Upper lobe of right lung (tissue), 1 donor: ENCODE data around the gene BBC3. TPM values are rescaled to one million over a fixed set of nuclear protein-coding genes. Genes with fewer than 3 reads are reported as not detected.

Experiments used
- ATAC-seq: fragments of 200-7000 bp; cut with Tn5 transposase; one replicate; pipeline ENCODE4 v1.9.1; 2020; ENCODE audit warnings: mild to moderate bottlenecking, moderate library complexity
- DNase-seq: peaks from one replicate; pipeline ENCODE4 v3.0.0-alpha.2; 2020
- H3K27ac ChIP-seq: fragments of 200-600 bp; one replicate; pipeline ENCODE4 v1.8.0; 2022
- H3K27me3 ChIP-seq: fragments of 200-600 bp; one replicate; pipeline ENCODE4 v1.8.0; 2022; ENCODE audit warnings: mild to moderate bottlenecking
- H3K36me3 ChIP-seq: fragments of 200-600 bp; one replicate; pipeline ENCODE4 v1.8.0; 2022
- H3K4me1 ChIP-seq: fragments of 200-600 bp; one replicate; pipeline ENCODE4 v1.8.0; 2022
- H3K4me3 ChIP-seq: fragments of 200-600 bp; one replicate; pipeline ENCODE4 v1.8.0; 2022; ENCODE audit warnings: mild to moderate bottlenecking
- H3K9me3 ChIP-seq: fragments of 200-600 bp; one replicate; pipeline ENCODE4 v1.8.0; 2022
- intact Hi-C: fragments of 100-400 bp; cut with DNase I; formaldehyde crosslinking; loops from one replicate; pipeline ENCODE4 v1.11.0; 2022
- total RNA-seq: library from RNA; stranded (reverse); fragmentation: NEBNext Ultra II Directional; extraction: Animal tissue kit (Norgen Biotek cat#: 25700); gene quantifications from one replicate; pipeline ENCODE4 v1.2.1, GENCODE V29; 2021
- TF ChIP-seq, protein P1 (sequence below): fragments of 200-600 bp; IDR thresholded peaks from one replicate; pipeline ENCODE4 v1.8.0; 2022; ENCODE audit warnings: antibody characterized with exemption
- donor health status: DM: no; HTN: yes; CAD: no; lungs with severe emphysema.

BBC3 gene
- total RNA-seq, 1 donor from 2014 or later = 20.1 TPM

DNA sequence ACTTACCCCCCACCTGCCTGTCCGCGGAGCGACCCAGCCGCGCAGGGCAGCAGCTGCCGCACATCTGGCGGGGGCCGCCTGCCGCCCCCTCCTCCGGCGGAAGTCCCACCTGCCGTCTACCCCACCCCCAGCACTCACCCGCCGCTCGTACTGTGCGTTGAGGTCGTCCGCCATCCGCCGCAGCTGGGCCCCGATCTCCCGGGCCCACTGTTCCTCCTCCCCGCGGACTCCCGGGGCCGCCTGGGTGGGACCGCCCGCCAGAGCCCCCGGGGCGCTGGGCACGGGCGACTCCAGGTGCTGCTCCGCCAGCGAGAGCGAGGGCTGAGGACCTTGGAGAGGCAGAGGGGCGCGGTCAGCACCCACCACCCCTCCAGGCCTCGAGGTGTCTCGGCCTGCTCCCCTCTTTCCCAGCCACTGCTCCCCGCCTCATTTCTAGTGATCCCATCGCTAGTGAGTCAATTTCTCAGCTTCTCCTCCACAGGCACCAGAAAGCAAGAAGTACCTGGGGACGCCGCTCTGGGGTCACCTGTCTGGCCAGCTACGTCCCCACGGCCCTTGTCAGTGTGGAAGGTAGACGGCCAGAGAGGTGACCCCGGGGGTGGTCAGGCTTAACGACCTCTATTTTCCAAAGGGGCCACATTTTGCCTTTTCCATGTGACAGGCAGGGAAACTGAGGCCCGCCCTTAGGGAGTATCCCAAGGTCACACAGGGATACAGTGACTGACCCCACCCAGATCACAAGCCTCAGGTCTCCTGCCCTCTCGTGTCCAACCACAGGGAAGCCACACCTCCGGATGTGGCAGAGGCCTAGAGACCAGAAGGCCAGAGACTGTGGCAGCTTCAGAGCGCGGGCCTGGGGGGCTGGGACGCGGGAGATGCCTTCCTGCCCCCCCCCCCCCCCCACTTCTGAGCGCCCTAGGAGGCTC lies 4.3 kb downstream of the BBC3 start:
- intact Hi-C loops = no loop called here
- DNase-seq (peak; percentile 92), ATAC-seq (peak; percentile 69)
- TF ChIP-seq, protein P1, sequence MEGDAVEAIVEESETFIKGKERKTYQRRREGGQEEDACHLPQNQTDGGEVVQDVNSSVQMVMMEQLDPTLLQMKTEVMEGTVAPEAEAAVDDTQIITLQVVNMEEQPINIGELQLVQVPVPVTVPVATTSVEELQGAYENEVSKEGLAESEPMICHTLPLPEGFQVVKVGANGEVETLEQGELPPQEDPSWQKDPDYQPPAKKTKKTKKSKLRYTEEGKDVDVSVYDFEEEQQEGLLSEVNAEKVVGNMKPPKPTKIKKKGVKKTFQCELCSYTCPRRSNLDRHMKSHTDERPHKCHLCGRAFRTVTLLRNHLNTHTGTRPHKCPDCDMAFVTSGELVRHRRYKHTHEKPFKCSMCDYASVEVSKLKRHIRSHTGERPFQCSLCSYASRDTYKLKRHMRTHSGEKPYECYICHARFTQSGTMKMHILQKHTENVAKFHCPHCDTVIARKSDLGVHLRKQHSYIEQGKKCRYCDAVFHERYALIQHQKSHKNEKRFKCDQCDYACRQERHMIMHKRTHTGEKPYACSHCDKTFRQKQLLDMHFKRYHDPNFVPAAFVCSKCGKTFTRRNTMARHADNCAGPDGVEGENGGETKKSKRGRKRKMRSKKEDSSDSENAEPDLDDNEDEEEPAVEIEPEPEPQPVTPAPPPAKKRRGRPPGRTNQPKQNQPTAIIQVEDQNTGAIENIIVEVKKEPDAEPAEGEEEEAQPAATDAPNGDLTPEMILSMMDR = no peak
- H3K4me1 ChIP-seq = peaks cover 23% of the 10 kb centered on the region
- no peaks in the 10 kb centered on the region for H3K27me3 ChIP-seq
- no peaks in the 10 kb centered on the region for H3K9me3 ChIP-seq
- H3K36me3 ChIP-seq = peaks cover 23% of the 10 kb centered on the region
- H3K27ac ChIP-seq = peak overlapping the region; percentile 99
- H3K4me3 ChIP-seq = peak overlapping the region; percentile 97

DNA sequence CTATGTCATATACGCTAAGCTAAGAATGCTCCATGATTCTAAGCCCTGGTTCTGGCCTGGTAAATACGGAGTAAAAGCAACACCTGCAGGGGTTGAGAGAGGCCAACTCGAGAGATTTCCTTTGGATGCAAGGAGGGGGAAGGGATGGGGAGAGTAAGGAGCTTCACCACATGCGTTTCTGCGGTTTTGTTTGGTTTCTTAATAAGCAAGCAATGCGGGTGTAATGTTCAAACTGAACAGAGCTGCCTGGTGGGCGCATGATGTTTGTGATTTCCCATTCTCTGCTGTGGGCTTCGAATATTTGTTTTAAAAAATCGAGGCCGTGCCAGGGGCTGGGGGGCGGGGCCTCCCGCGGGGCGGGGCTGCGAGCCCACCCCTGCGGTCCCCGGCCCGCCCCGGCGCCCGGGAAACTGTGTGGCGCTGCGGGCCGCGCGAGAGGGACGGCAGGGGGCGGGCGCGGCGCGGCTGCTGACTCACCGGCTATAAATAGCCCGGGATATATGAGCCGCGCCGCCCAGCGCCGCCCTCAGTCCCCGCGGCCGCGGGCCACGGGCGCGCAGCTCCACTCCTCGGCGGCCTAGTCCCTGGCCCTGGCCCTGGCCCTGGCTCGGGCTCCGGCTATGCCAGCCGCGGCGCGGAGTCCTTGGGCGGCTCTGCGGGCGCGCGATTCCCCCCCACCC lies 5.1 kb downstream of the BBC3 start:
- TF ChIP-seq, protein P1 = peak; percentile 29
- H3K9me3 ChIP-seq = no peaks in the 10 kb centered on the region
- peak overlapping the region; percentile 99 for H3K27ac ChIP-seq
- H3K27me3 ChIP-seq = no peaks in the 10 kb centered on the region
- H3K4me3 ChIP-seq = peak overlapping the region; percentile 97
- intact Hi-C loops = no loop called here
- H3K36me3 ChIP-seq = peaks cover 31% of the 10 kb centered on the region
- peaks cover 19% of the 10 kb centered on the region for H3K4me1 ChIP-seq
- ATAC-seq = peak; percentile 75
- DNase-seq = peak; percentile 94

DNA sequence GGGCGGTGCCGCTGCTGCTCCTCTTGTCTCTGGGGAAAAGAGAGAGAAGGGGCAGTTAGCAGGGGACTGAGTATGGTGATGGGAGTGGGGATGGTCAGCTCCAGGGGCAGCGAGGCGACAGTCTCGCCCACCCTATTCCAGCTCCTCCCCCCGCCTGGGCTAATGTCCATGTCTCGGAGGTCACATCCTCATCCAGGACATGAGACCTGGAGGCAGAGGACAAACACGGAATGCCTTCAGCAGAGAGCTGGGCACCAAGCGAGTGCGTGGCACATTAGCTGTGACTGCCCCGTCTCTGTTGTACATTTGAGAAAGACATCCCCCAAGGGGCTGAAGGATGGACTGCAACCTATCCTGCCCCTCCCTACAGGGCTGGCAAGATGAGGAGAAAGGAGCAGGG lies 9.1 kb downstream of the BBC3 start:
- intact Hi-C loops = no loop called here

DNA sequence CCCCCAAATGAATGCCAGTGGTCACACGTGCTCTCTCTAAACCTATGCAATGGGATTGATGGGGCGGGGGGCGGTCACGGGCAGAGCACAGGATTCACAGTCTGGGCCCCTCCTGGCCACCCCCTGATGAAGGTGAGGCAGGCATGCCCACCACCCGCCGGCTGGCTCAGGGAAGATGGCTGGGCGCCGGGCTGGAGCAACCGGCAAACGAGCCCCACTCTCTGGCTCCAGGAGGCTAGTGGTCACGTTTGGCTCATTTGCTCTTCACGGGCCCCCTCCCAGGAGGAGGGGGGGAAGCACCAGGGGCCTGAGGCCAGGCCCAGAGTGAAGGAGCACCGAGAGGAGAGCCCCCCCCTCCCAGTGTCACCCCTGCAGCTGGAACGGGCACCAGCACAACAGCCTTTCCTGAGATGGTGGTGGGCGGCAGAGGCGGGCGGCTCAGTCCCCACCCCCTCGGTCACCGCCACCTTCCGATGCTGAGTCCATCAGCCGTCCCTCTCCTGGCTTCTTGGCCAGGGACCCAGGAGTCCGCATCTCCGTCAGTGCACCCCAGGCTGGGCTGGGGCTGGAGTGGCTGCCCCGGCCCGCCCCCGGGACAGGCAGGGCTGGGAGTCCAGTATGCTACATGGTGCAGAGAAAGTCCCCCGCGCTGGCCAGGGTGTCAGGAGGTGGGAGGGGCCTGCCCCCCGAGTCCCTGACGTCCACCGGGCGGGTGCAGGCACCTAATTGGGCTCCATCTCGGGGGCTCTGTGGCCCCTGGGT lies 9.7 kb downstream of the BBC3 start:
- H3K27me3 ChIP-seq = no peaks in the 10 kb centered on the region
- H3K36me3 ChIP-seq = peaks cover 37% of the 10 kb centered on the region
- TF ChIP-seq, protein P1 = no peak
- DNase-seq (no peak), ATAC-seq (no peak)
- H3K9me3 ChIP-seq = no peaks in the 10 kb centered on the region
- H3K4me3 ChIP-seq = no peak overlapping the region
- intact Hi-C loops = no loop called here
- no peak overlapping the region for H3K27ac ChIP-seq
- peaks cover 6% of the 10 kb centered on the region for H3K4me1 ChIP-seq

More for the DNA sequence above, 9.1 kb downstream of the BBC3 start:
- ATAC-seq (no peak), DNase-seq (no peak)
- Histone ChIP-seq H3K9me3 (no peaks in the 10 kb centered on the region), H3K4me1 (peaks cover 11% of the 10 kb centered on the region), H3K4me3 (no peak overlapping the region), H3K27me3 (no peaks in the 10 kb centered on the region), H3K27ac (no peak overlapping the region), H3K36me3 (peaks cover 37% of the 10 kb centered on the region)
- TF ChIP-seq, protein P1 = no peak

DNA sequence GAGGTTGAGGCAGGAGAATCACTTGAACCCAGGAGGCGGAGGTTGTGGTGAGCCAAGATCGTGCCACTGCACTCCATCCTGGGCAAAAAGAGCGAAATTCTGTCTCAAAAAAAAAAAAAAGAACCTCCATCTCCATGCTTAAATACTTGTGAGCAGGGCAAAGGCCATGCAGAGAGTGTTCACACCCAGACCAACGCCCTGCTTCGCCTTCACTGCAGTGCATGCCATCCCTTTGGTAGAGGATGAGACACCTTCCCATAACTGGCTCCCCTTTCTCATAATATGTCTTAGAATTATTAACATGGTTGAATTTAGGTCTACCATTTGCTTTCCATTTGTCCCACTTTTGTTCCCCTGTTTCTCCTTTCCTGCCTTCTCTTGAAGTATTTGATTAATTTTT lies 15.4 kb downstream of the BBC3 start:
- Histone ChIP-seq H3K4me3 (no peak overlapping the region), H3K4me1 (peaks cover under 1% of the 10 kb centered on the region), H3K27ac (no peak overlapping the region), H3K9me3 (no peaks in the 10 kb centered on the region), H3K36me3 (peaks cover 3% of the 10 kb centered on the region), H3K27me3 (no peaks in the 10 kb centered on the region)
- TF ChIP-seq, protein P1 = no peak
- DNase-seq (no peak), ATAC-seq (no peak)
- intact Hi-C loops = no loop called here
